Measurements from ENCODE around the gene BIRC6. TPM values are rescaled to one million over a fixed set of nuclear protein-coding genes. Genes with fewer than 3 reads are reported as not detected.

BIRC6 gene
- total and polyA plus RNA-seq, 2 of the 8 experiments (the other 6 are each of a cell fraction or from before 2014, with no cell fraction given): 32.5 to 69.5 TPM

- no peak for TF ChIP-seq E2F6 (IDR thresholded peaks at IDR 0.05)
- TF ChIP-seq SP2 (IDR thresholded peaks at IDR 0.05; ENCODE audit: low read length): no peak
- no peak for TF ChIP-seq RAD21 (IDR thresholded peaks at IDR 0.05 in 1 of 2, conservative IDR thresholded peaks at IDR 0.05 in 1 of 2; ENCODE audit: low read depth in 2 of 2, low read length in 2 of 2)
- TF ChIP-seq SP1 (IDR thresholded peaks at IDR 0.05; ENCODE audit: low read depth, low read length): no peak
Measured at GRCh38 chr2:32594573-32594972, 237.8 kb downstream of the BIRC6 start (continued).

All from H1 (cell line).